Vagina (tissue), 2 donors: ENCODE data around the gene GAS7. TPM values are rescaled to one million over a fixed set of nuclear protein-coding genes. Genes with fewer than 3 reads are reported as not detected.

Experiments
- DNase-seq, 2 donors: peaks; one replicate each; pipeline ENCODE4 v3.0.0-alpha.2; 2017; ENCODE audit errors: extremely low spot score in 2 of 2
- H3K27ac ChIP-seq: fragments of 200-600 bp; sonication (generic); one replicate; pipeline ENCODE4 v1.5.1; 2019
- H3K27me3 ChIP-seq: fragments of 200-600 bp; sonication (generic); one replicate; pipeline ENCODE4 v1.5.1; 2019
- H3K36me3 ChIP-seq, 2 donors: fragments of 200-600 bp; sonication (generic); one replicate each; pipeline ENCODE4 v1.5.1; 2017 to 2019
- H3K4me1 ChIP-seq: fragments of 200-600 bp; sonication (generic); one replicate; pipeline ENCODE4 v1.5.1; 2019
- H3K4me3 ChIP-seq, 2 donors: fragments of 200-600 bp; sonication (generic); 1 replicate in 1 of 2; 2 replicates in 1 of 2; pipeline ENCODE4 v1.5.1; 2016 to 2019
- H3K9me3 ChIP-seq: fragments of 200-600 bp; sonication (generic); one replicate; pipeline ENCODE4 v1.5.1; 2019
- CTCF ChIP-seq, 3 experiments: fragments of 450-650 bp in 2 of 3; fragments of 200-600 bp in 1 of 3; sonication (generic) in 1 of 3; IDR thresholded peaks; one replicate each; pipeline ENCODE4 v1.5.1; 2017 to 2019; ENCODE audit warnings: antibody characterized with exemption in 3 of 3, mild to moderate bottlenecking in 2 of 3, moderate library complexity in 2 of 3
- POLR2A ChIP-seq, 2 donors: fragments of 450-650 bp; IDR thresholded peaks; one replicate each; pipeline ENCODE4 v1.6.1; 2017; ENCODE audit warnings: antibody characterized with exemption in 2 of 2, mild to moderate bottlenecking in 2 of 2, moderate library complexity in 2 of 2
- POLR2AphosphoS5 ChIP-seq, 2 donors: sonication (generic); formaldehyde crosslinking; IDR thresholded peaks; one replicate each; pipeline ENCODE4 v1.9.0; 2017; ENCODE audit warnings: antibody characterized with exemption in 2 of 2, mild to moderate bottlenecking in 2 of 2, low read depth in 1 of 2; ENCODE audit not compliant: insufficient read depth in 1 of 2
- intact Hi-C: fragments of 100-400 bp; cut with DNase I; formaldehyde crosslinking; loops from one replicate; pipeline ENCODE4 v1.15.1; 2023
- total RNA-seq: library from RNA; depleted of rRNA; stranded (reverse); fragments of >200 nt; gene quantifications from one replicate; pipeline ENCODE4 v1.2.3, GENCODE V29; 2016

Gene GAS7
- total RNA-seq, 1 donor from 2014 or later: 47.1 TPM

- Histone ChIP-seq H3K36me3 (no peaks in the 10 kb centered on the region), H3K9me3 (no peaks in the 10 kb centered on the region), H3K4me1 (peaks cover 54% of the 10 kb centered on the region), H3K27me3 (no peaks in the 10 kb centered on the region), H3K4me3 (peak overlapping the region in 1 of 2 donors; percentile 13), H3K27ac (peak overlapping the region; percentile 66)
- intact Hi-C loops: no loop called here
- TF ChIP-seq POLR2AphosphoS5 (IDR thresholded peaks at IDR 0.05; ENCODE audit: insufficient read depth in 1 of 2, low read depth in 1 of 2): peak in 1 of 2 donors; percentile 90
- TF ChIP-seq POLR2A (IDR thresholded peaks at IDR 0.05): no peak
- DNase-seq: peak in 1 of 2 donors; percentile 96
Observed at GRCh38 chr17:10127819-10128425, 70.5 kb downstream of the GAS7 start.

GRCh38 chr17:10126616-10127501, 71.5 kb downstream of the GAS7 start:
- no peaks in the 10 kb centered on the region for H3K36me3 ChIP-seq
- H3K9me3 ChIP-seq: no peaks in the 10 kb centered on the region
- no peaks in the 10 kb centered on the region for H3K27me3 ChIP-seq
- intact Hi-C loops: no loop called here
- DNase-seq: no peak
- H3K27ac ChIP-seq: peak overlapping the region; percentile 66
- no peak for TF ChIP-seq CTCF (IDR thresholded peaks at IDR 0.05)
- peak in 1 of 2 donors; percentile 31 for TF ChIP-seq POLR2AphosphoS5 (IDR thresholded peaks at IDR 0.05; ENCODE audit: insufficient read depth in 1 of 2, low read depth in 1 of 2)
- H3K4me1 ChIP-seq: peaks cover 64% of the 10 kb centered on the region
- H3K4me3 ChIP-seq: peak overlapping the region in 1 of 2 donors; percentile 23

GRCh38 chr17:10126276-10126615, 72.2 kb downstream of the GAS7 start:
- H3K4me1 ChIP-seq: peaks cover 71% of the 10 kb centered on the region
- H3K9me3 ChIP-seq: no peaks in the 10 kb centered on the region
- TF ChIP-seq POLR2AphosphoS5 (IDR thresholded peaks at IDR 0.05; ENCODE audit: insufficient read depth in 1 of 2, low read depth in 1 of 2): no peak
- no peak for TF ChIP-seq CTCF (IDR thresholded peaks at IDR 0.05)
- no peak for TF ChIP-seq POLR2A (IDR thresholded peaks at IDR 0.05)

GRCh38 chr17:10125531-10126275, 72.7 kb downstream of the GAS7 start:
- H3K4me1 ChIP-seq: peaks cover 76% of the 10 kb centered on the region

More at GRCh38 chr17:10126276-10126615, 72.2 kb downstream of the GAS7 start:
- Histone ChIP-seq H3K27ac (peak overlapping the region; percentile 47), H3K36me3 (no peaks in the 10 kb centered on the region), H3K27me3 (no peaks in the 10 kb centered on the region), H3K4me3 (no peak overlapping the region)
- intact Hi-C loops: no loop called here
- no peak for DNase-seq

More at GRCh38 chr17:10125531-10126275, 72.7 kb downstream of the GAS7 start:
- TF ChIP-seq POLR2A (IDR thresholded peaks at IDR 0.05) (no peak), POLR2AphosphoS5 (IDR thresholded peaks at IDR 0.05; ENCODE audit: insufficient read depth in 1 of 2, low read depth in 1 of 2) (peak in 1 of 2 donors; percentile 58), CTCF (IDR thresholded peaks at IDR 0.05) (no peak)
- Histone ChIP-seq H3K27me3 (no peaks in the 10 kb centered on the region), H3K36me3 (no peaks in the 10 kb centered on the region), H3K4me3 (no peak overlapping the region), H3K9me3 (no peaks in the 10 kb centered on the region), H3K27ac (peak overlapping the region; percentile 47)
- intact Hi-C loops: no loop called here
- no peak for DNase-seq
